Testis (tissue), 2 donors: ENCODE results near the gene ATP4B.

Experiments used
- CTCF ChIP-seq, 3 experiments: fragments of 450-650 bp in 2 of 3; fragments of 200-600 bp in 1 of 3; sonication (generic) in 1 of 3; IDR thresholded peaks; one replicate each; pipeline ENCODE4 v1.5.1; 2016 to 2019; ENCODE audit warnings: antibody characterized with exemption in 3 of 3, mild to moderate bottlenecking in 2 of 3, moderate library complexity in 1 of 3
- POLR2A ChIP-seq: fragments of 450-650 bp; IDR thresholded peaks from one replicate; pipeline ENCODE4 v1.6.1; 2017; ENCODE audit warnings: antibody characterized with exemption, mild to moderate bottlenecking, moderate library complexity

GRCh38 chr13:113656003-113656588 lies 1.9 kb downstream of the ATP4B start:
- TF ChIP-seq CTCF (IDR thresholded peaks at IDR 0.05) = no peak
- TF ChIP-seq POLR2A = no peak
